HG02642 (cell line): ENCODE measurements around the gene THRB.
A peak's percentile ranks its signal among the peaks of the same experiment; 100 is the strongest.

Source experiments
- ATAC-seq: cut with Tn5 transposase; IDR thresholded peaks from one replicate; pipeline ENCODE4 v1.9.1; 2021; ENCODE audit warnings: mild to moderate bottlenecking; ENCODE audit not compliant: unreplicated experiment, poor library complexity

THRB gene

DNA sequence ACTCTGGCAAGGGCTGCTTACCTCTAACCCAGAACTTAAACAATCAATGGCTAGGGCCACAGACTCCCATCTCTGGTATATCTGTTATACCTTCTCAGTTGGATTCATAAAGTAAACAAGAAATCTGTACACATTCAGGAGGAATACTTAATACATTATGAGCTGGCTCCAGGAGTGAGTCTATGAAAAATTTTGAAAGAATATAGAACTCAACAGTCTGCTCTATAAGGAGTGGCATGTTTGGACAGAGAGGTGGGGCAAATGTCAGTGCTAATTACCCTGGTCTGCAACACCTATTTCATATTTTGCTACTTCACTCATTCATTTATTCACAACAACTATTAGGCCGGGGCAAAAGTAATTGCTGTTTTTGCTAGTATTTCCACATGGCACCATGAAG is 245.1 kb downstream of the THRB start:
- ATAC-seq: no peak

DNA sequence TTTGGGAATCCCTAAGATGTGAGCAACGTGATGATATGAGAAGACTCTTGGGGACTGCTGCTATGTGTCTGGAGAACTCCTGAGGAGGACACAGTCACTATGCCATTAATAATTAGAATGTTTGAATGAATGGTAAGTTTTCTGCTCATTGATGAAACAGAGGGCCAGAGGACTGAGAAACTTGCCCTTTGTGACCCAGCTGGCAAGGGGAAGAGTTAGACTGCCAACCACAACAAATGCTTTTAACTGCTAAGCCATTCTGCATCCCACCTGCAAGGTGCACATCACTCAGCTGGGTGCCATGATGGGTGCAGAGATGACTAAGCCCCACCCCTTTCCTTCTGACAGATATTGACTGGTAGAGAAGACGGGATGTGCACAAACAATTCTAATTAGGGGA is 249.6 kb downstream of the THRB start:
- ATAC-seq: no peak

DNA sequence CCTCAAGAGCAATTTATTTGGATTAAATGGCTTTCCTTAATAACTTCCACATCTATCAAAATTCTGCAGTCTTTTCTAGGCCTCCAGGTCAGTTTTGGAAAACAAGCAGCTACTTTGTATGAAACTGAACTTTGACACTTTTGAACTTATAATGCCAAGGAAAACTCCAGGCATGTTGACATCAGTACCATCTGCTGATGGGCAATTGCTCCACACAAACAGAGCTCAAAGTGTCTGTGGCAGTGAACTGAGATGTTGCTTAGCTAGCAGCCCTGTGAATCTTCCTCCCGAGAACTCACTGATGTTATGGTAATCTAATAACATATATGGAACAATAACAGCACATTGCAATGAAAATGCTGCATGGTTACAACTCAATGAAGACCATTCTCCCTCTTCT is 250.2 kb downstream of the THRB start:
- no peak for ATAC-seq

DNA sequence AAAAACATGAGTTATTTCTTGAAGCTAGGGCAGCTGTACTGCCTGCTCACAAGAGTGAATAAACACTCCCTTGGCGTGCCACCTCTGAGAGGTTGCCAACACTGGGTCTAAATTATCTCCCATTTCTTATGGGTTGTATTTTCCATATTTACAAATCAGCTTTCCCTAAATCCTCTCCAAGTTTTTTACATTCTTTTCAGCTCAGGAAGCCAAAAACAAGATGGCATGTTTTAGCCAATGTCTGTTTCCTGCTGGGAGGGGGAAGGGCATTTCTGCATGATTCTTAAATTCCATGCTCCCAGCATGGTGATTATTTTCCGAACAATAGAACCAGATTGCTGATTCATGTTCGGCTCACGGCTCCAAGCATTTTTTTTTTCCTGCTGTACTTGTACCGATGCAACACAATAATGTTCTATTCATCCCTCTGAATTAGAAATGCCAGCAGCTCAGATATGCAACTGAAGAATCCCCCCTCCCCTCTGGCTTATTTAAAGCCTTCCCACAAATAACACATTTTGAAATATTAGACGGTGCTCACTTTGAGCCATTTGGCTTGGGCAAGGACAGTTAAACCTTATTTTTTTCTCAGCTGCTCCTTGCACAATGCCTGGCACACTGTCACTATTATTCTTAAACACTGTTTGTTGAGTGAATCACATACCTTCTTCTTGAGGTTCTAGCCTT is 252.5 kb downstream of the THRB start:
- ATAC-seq: no peak

DNA sequence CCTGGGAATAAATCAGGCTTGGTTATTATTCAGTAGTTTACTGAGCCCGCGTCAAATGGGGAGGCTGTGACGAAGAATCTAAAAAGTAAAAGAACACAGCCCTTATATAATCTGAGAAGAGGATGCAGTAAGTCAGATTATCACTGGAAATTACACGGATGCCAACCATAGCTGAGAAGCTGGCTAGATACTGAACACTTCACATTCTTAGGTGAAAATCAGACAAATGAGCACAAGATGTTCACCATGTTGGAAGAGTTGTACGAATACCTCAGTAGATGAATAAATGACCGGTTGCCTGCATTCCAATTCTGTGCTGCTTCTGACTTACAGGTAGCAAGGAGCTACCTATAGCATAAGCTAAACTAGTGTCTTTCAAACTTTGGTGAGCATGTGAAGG is 254.3 kb downstream of the THRB start:
- ATAC-seq: no peak

DNA sequence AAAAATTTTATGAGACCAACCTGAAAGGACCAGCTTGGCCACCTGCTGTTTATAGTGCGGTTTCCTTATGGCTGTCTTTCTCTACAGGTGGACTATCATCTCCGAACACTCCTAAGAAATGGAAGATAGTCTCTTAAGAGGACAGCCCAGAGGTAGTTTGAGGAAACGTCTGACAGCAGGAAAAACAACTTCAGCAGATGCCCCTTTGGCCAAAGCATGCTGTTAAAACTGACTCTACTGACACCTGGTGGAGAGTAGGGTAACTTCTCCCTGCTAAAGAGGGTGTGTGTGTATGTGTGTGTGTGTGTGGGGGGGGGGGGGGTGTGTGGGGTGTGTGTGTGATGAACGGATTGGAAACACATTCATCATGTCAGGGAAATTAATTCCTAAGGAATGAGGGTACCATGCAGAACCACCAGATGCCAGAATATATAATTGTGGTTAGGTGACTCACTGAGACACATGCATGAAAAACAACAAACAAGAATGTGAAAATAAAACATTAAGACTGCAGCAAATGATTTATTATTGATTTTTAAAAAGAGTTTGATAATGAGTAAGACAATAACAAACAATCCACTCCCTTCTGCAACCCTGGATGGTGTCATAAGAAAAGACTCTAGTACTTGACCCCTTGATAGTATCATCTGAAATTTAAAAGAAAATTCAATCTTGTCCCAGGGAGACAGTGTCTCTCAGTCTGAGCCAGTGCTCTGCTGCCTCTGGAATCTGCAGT is 256.5 kb downstream of the THRB start:
- ATAC-seq: peak; percentile 73

DNA sequence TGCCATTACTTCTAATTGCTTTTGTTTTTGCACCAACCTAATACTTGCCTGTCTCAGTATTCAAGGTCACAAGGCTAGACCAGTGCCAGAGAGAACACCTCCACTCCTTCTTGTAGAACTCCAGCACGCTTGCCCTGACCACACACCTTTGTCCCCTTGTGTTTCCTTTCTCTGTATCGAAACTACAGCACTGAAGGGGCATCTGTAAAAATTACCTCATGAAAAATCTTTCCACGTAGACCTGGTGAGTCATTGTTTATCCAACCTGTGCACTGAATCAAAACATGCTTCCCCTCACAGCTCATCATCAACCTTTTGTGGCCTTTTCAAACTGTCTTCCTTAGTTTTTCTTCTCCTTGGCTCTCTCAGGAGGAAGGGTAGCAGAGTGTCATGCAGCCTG is 259.5 kb downstream of the THRB start:
- ATAC-seq: no peak

DNA sequence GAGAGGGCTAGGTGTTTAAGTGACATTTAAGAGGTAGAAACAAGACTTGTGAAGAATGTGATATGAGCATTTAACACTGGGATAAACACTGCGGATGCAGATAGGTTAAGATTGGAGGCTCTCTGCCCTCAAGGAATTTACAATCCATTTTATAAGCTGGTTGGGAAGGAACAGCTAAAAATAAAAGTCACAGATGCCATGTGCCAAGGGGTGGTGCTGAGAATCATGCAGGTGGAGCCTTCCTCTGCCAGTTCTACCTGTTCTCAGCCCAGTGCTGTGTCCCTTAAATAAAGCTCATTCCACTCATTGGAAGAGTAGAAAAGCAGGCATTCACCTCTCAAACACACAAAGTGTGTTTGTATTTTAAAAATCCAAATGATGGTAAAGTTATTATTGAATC is 261.9 kb downstream of the THRB start:
- ATAC-seq: no peak

DNA sequence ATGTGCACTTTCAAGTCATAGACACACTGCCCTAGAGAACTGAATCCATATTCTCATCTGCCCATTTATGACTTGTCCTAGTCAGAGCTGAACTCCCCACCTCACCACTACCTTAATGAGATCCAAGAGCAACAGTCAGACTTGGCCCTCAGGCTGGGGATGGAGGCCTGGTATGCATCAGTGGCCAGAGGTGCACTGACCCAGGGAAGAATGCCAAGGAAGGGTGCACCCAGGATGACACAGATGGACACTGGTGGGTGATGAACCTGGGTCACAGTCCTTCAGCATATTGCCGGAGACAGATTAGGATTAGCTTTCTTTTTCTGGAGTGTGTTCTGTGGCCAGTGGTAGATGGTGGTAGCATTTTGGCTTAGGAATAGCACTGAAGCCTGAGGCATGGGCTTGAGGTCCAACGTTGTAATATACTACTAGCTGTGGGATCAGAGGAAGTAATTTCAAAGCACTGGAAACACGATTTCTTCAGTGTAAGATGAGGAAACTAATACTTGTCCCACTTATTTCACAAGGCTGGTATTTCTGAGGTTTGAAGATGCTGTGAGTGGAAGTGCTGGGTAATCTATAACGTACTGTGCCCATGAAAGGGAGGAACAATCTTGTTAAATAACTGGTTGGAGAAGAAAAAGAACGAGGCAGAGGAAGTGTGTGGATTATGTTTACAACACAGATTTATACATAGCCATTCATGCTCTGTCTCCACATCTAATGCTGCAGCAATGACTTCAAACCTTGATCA is 265.0 kb downstream of the THRB start:
- ATAC-seq: no peak

DNA sequence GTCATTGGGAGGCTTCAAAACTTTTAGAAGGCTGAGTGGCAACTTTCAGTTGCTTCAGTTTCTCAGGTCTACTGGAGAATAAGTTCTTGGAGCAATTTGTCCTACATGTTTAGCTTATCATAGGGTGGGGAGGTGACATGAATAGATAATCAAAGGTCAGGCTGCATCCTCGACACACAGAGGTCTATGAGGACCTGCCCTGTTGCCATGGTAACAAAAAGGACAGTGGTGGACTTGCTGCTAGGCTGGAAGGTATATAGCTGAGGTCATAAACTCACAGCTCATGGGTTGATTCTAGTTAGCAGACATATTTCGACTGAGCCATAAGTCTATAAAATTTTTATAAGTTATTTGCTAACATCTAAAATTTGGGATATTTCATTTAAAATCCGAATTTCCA is 267.0 kb downstream of the THRB start:
- no peak for ATAC-seq

DNA sequence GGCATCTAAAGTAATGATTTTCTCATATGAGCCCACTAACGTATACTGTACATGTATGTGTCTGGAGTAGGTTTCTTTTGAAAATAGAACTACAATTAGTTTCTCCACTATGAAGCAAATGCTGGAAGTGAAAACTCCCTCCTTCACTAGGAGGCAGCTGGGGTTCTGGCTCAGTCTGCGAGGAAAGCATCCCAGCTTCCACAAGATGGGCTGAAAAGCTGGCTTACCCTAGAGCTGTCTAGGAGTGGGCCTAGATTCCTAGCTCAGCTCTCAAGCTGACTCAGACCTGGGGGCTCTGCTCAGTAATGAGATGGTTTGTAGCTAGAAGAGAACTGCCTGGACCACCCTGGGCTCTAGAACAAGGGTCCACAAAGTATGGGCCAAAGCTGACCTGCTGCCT is 268.3 kb downstream of the THRB start:
- no peak for ATAC-seq

DNA sequence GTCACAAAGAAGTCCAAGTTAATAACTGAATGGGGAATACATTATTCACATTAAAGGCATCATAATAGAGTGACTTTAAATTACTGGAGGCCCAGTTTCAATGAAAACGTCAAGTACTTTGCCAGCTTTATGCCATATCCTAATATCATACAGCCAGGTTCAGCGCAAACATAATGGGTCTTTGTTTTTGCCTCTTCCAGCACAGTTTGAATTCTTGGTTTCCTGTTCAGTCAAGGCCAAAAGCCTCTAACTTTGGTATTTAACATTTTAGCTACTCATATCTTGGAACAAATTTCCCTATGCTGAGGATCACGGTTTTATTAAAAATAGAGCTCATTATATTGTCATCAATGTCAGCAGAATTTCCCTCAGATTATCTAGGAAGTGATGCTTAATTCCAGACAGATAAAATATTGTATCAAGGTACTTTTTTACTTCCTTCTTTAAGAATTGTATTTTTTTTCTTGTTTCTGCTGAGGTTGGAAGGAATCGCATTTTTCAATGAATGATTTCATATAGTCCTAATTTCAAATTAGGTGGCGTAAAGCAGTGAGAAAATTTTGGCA is 269.2 kb downstream of the THRB start:
- ATAC-seq: no peak

DNA sequence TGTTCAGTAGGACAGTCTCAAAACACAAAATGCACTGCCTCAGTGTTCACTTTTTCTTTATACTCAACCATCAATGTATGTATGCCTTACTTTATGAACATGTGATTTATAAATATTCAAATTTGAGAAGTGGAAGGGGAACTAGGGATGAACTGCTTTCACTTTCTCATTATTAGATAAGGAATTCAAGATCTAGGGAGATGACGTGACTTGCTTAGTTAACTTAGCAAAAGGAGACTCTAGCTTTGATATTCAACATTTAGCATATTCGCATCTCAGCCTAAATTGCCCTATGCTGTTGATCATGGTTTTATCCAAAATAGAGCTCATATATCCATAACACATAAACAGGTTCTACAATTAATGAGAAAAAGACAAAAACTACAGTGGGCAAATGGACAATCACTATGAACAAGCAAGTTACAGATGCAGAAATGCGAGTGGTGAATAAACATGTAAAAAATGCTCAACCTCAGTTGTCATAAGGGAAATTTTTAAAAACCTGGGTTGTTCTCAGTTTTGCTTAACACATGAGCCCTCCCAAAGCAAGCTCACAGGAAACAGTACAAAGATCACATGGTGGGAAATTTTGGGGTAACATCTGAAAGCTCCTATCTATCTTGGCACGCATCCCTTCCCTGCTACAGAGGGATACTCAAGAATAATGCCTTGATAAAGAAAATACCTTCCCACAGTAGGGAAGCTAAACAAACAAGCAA is 269.8 kb downstream of the THRB start:
- peak; percentile 40 for ATAC-seq

DNA sequence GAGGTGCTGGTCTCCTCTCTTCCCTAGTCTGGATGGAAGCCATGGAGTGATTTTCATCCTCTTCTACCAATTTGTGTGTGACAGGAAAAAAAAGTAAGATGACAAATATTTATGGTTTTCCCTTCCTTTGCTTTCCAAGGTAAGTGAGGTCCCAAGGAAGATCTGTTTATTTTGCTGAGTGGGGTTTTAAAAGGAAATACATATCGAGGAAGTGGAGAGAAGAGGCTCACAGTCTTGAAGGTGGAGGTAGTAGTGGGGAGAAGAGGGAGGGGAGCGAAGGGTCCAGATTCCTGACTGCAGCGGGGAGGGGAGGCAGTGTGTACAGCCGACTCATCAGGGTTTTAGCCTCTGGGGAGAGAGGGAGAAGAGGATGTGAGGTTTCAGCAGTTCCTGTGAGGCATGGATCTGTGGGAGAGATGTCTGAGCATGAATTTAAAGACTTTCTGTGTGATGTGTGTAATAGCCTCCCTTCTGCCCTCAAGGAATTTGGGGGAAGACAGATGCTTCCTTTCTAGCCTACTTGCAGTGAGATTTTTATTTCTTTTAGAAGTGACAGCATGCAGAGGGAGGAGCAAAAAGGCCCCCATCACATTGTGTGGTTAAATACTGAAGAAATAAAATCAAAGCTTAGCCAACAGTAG is 272.4 kb downstream of the THRB start:
- ATAC-seq: no peak

DNA sequence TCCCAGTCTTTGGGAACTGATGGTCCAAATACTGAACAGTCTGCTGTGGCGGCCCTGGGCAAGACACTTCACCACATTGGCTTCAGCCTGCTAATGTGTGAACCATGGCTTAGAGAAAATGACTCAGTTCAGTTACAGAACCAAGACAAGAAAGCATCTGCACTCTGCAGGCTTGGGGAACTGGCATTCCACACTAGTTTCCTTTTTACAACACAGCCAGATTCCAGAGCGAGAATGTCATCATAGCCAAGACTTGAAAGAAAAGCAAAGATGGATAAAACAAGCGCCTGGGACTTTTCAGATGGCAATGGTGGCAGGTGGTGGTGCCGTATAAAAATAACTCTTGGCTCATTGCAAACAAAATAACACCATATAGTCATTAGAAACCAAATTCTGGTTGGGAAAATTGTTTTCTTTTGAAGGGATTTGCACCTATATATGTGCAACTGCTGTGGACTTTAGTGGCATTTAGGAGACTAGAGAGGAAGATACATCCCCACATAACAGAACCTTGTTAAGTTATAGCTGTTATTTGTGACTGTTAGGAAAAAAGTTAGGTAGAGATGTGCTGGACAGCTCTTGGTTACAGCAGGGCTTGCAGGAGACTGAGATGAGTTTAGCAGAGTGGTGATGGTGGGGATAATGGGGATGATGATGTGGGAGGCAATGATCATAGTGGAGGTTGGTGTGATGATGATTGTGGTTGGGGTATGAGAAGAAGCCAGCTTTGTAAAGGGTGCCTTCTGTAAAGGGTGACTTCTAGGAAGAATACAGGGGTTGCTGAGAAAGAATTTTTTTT is 273.6 kb downstream of the THRB start:
- ATAC-seq: no peak

DNA sequence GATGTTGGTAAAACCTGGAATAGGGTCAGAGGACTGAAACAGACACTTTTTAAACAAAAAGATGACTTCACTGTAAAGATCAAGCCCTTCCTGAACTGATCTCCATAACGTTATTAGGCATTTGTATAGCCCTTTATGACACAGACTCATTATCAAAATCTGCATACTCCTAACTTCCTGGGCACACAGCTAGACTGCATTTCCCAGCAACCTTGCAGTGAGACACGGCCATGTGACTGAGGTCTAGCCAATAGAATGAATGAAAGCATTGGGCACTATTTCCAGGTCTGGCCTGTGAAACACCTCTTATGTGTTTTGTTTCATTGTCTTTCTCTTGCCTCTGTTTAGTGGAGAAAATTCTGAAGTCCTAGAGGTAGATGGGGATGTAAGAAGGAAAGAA is 279.1 kb downstream of the THRB start:
- no peak for ATAC-seq

DNA sequence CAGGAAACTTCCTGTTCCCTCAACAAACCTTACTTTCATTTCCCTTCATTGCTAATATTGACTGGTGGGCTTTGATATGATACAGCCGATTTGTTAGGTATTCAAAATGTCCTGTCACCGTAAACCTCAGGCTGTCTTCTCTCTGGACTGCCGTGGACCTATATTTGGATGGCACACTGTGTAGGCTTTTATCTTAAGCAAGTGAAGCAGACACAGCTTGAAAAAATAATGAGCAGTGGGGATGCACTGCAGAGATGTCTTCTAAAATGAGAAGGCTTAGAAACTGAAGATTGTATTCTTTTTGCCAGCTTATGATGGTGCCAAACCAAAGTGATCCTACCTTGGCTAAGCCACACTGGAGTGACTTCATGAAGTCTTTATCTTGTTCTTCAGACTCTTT is 283.3 kb downstream of the THRB start:
- no peak for ATAC-seq

DNA sequence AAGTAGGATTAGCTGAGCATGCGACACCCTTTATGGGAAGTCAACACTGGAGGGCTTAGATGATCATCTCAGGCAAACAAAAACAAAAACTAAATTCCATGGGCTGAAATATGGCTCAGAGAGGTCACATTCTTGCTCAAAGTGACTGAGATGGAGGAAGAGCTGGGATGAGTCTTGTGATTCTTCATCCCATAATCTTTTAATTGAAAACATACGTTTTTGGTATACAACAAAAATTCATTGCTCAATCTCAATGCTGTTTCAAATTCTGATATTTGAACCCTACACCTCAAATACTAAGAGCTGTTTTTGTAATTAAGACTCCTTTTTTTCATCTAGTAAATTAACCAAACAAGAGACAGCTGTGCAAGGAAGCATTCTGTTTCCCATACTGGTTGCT is 292.6 kb downstream of the THRB start:
- no peak for ATAC-seq

DNA sequence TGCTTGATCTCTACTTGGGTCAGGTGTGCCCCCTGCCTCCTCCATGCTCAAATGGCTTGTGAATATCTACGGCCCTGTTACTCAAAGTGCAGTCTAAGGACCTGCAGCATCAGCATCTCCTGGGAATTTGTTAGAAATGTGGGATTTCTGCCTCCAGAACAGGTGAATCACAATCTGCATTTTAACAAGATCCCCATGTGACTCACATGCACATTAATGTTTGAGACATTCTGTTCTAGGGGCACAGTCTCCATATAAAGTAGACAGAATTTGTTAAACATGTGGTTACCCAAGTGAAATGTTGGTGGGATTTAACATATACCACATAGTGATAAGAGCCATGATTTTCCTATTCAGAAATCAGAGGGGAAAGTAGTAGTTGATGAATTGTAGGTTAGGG is 293.3 kb downstream of the THRB start:
- no peak for ATAC-seq
